Effector memory CD4-positive, alpha-beta T cell (primary cell): ENCODE measurements around the gene KLF7.

Experiments
- DNase-seq, 3 donors: peaks; one replicate each; pipeline ENCODE4 v3.0.0-alpha.2; 2020
- H3K27ac ChIP-seq: 2 replicates; pipeline ENCODE4 v1.7.0; 2013; ENCODE audit warnings: mild to moderate bottlenecking, low read length, moderate library complexity; ENCODE audit not compliant: insufficient read depth, poor library complexity, severe bottlenecking
- H3K27me3 ChIP-seq: replicated peaks from 2 replicates; pipeline ENCODE4 v1.7.0; 2013; ENCODE audit warnings: mild to moderate bottlenecking, low read length; ENCODE audit not compliant: insufficient read depth, control insufficient read depth, poor library complexity, severe bottlenecking
- H3K36me3 ChIP-seq: 2 replicates; pipeline ENCODE4 v1.7.0; 2013; ENCODE audit warnings: mild to moderate bottlenecking, low read length, moderate library complexity; ENCODE audit not compliant: control insufficient read depth, insufficient read depth
- H3K4me1 ChIP-seq: 2 replicates; pipeline ENCODE4 v1.7.0; 2013; ENCODE audit warnings: low read length, mild to moderate bottlenecking; ENCODE audit not compliant: control insufficient read depth, insufficient read depth, poor library complexity, severe bottlenecking
- H3K4me3 ChIP-seq: 2 replicates; pipeline ENCODE4 v1.7.0; 2013; ENCODE audit warnings: low read length, low read depth, mild to moderate bottlenecking; ENCODE audit not compliant: insufficient read depth, poor library complexity, severe bottlenecking
- H3K9me3 ChIP-seq: 2 replicates; pipeline ENCODE4 v1.7.0; 2013; ENCODE audit warnings: mild to moderate bottlenecking, low read length, moderate library complexity; ENCODE audit not compliant: control insufficient read depth

Gene KLF7

DNA sequence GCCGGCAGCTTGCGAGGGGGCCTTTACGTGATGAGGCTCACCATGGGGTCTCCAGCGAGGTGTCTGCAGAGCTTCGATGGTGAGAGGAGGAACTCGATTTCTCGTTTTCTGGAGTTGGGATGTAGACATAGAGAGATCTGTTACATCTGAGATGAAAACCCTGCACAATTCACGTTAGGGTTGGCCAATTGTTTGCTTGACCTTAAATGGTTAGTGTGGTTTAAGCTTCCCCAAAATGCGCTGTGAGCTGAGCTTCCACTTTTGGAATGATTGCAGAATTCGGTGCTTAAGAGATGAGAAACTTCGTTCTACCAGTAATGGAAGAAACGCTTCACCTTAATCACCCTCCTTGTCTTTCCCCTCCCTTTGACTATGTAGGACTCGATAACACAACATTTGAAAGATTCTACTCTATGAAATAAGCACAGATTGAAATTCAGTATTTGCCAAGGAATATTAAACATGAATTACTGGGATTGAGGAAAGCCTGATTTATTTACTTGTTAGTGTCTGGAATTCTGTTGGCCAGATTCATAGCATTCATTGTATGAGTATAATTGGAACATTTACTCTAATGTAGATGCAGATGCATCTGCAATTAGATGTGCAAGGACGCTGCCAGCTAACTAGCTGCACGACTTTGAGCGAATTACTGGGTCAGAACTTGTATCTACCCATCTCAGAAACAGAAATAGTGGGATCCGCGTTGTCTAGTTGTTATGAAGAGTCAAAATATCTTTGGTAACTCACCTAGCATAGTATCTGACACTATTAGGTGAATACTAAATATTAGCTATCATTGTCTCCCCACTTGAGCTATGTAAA lies 1.6 kb upstream of the KLF7 start:
- no peak for DNase-seq
- Histone ChIP-seq H3K4me3 (peak overlapping the region; percentile 76), H3K36me3 (no peaks in the 10 kb centered on the region), H3K27ac (peak overlapping the region; percentile 98), H3K27me3 (no peaks in the 10 kb centered on the region), H3K9me3 (no peaks in the 10 kb centered on the region), H3K4me1 (peaks cover 8% of the 10 kb centered on the region)

DNA sequence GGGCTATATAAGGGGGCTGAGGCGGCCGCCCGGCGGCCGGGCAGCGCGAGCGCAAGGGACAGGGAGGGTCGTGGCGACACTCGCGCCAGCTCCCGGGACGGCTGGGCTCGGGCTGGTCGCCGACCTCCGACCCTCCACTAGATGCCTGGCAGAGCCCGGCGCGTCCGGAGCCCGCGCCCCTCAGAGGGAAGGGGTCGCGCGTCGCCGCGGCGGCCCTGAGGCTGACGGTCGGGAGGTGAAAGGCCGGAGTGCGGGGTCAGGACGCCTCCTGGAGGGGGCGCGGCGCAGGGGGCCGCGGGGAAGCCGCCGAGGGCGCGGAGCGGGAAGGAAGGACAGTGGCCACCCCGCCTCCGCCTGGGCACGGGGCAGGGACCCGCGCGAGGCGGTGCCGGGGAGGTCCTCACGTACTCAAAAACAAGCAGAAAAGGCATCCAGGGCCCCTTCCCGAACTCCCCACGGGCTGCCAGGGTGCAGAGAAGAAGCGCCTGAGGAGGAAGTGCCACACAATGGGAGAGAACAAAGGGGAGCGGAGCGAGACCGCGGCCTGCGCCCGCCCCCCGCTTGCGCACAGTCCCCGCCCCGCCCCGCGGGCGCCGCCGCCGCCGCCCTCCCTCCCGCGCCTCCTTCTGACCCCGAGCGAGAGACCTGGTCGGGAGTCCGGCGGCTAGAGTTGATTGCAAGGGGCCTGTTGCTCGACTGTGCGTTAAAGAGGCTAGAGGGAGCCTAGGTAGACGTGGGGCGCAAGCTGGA lies 776 bp upstream of the KLF7 start:
- DNase-seq, result peak; percentile 44 to 62 (median 52)
- H3K4me3 ChIP-seq, result peak overlapping the region; percentile 76
- peaks cover 8% of the 10 kb centered on the region for H3K4me1 ChIP-seq
- no peaks in the 10 kb centered on the region for H3K9me3 ChIP-seq
- H3K27me3 ChIP-seq, result no peaks in the 10 kb centered on the region
- H3K27ac ChIP-seq, result peak overlapping the region; percentile 98
- no peaks in the 10 kb centered on the region for H3K36me3 ChIP-seq

DNA sequence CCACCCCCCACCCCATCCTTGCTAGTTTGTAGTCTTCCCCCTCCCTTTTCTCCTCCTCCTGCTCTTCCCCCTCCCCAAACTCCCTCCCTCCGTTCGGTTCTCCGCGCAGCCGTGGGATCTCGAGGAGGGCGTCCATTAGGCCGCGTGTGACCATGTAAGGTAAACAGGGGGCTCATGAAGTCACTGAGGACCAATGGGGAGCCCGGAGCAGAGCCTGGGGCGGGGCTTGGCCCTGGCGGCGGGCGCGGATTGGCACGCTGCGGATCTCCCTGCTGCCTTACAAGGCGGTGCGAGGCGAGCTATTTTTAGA lies 246 bp upstream of the KLF7 start:
- no peaks in the 10 kb centered on the region for H3K36me3 ChIP-seq
- H3K27ac ChIP-seq, result peak overlapping the region; percentile 98
- DNase-seq, result peak; percentile 83 to 92 (median 92)
- H3K27me3 ChIP-seq, result no peaks in the 10 kb centered on the region
- peak overlapping the region; percentile 76 for H3K4me3 ChIP-seq
- H3K9me3 ChIP-seq, result no peaks in the 10 kb centered on the region
- H3K4me1 ChIP-seq, result peaks cover 11% of the 10 kb centered on the region

DNA sequence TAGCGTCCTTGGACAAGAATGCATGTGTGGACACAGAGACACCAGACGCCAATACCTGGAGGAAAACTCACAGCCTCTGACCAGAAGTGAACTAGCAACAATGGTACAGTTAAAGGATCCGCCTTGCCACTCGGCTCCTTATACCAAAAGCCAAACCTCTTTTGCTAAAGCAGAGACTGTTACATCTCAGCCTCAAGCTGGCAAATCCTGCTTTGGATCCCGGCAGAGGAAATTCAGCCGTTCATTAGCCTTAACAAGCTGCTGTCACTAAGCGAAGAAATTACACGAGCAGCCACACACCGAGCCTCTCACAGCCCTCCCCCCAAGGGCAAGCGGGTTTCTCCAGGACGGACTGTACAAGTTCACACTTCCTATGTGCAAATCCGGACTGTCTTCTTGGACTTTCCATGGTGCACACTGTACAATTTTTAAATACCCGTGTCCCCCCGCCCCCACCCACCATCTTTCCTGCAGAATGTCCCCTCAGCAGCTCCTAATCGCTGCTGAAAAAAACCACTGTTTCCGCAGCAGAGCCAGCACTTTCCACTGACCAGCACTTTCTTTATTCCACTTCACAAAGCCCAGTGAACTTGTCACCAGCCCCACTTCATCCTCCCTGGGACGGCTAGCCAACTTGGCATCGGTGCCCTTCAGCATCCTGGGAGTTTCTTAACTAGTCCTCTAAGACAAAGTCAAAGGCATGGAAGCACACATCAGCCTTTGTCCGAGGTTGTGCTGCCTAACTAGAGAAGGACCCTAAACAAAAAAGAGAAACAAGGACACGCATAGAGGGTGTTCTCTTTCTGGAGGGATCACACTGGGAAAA lies 1.5 kb downstream of the KLF7 start:
- Histone ChIP-seq H3K4me3 (peak overlapping the region; percentile 76), H3K9me3 (no peaks in the 10 kb centered on the region), H3K4me1 (peaks cover 11% of the 10 kb centered on the region), H3K27ac (peak overlapping the region; percentile 98), H3K27me3 (no peaks in the 10 kb centered on the region), H3K36me3 (no peaks in the 10 kb centered on the region)
- DNase-seq, result no peak

DNA sequence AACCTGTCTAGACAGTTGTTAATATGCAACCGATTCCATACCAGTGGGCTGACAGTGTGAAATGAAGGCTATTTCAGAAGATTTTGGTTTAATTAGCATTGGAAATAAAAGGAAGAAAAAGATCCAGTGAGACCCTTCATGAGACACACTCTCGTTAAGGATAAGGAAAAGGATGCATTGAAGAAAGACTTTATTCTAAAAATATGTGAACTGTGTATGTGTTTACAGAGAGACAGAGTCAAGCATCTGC lies 2.1 kb downstream of the KLF7 start:
- no peaks in the 10 kb centered on the region for H3K36me3 ChIP-seq
- H3K4me3 ChIP-seq, result peak overlapping the region; percentile 76
- H3K27me3 ChIP-seq, result no peaks in the 10 kb centered on the region
- peaks cover 11% of the 10 kb centered on the region for H3K4me1 ChIP-seq
- H3K9me3 ChIP-seq, result no peaks in the 10 kb centered on the region
- no peak for DNase-seq
- peak overlapping the region; percentile 98 for H3K27ac ChIP-seq

DNA sequence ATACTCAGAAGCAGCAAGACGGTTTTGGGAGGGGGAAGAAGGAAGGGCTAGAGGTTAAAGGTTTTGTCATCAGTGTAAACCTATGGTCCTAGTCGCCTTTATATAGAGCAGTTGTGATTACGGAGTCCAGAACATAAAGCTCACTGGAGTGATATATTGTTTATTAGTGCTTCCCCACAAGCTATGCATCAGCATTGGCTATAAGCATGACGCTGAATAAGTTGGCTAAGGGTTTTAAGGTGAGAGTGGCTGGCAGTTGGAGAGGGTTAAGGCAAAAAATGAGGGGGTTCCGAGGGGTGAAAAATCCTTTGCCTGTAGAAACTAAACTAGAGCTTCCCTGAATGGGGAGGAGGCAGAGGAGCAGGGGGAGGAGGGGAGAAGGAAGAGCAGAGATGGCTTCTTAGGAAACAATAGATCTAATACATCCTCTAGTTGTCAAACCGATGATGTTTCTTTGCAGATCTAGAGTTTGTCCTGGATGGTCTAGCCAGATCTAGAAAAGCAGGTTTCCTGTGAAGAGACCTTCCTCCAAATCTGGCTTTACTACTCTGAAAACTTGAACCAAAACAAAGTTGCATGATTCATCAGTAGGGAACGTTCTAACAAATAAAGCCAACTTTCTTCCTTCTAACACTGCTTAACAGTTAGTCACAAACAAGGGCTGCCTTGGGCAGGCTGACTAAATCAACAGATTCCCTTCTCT lies 2.5 kb downstream of the KLF7 start:
- H3K4me1 ChIP-seq, result peaks cover 11% of the 10 kb centered on the region

DNA sequence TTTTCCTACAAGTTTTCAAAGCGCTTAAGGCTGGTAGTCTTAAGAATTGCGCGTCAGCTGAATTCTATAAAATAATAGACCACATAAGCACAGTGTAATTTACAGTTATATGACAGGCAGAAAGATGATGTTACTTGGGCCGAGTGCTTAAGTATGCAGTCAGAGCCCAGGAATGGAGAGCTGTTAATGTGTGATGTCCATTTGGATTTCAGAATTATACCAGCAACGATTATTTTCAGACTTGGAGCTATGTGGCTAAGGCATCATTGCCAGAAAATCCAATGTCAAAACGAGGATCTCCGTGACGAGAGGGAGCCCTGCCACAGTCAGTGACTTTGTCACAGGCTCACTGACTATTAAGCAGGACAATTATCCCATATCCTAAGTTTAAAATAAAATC lies 3.4 kb downstream of the KLF7 start:
- Histone ChIP-seq H3K36me3 (no peaks in the 10 kb centered on the region), H3K4me1 (peaks cover 13% of the 10 kb centered on the region), H3K27me3 (no peaks in the 10 kb centered on the region), H3K27ac (no peak overlapping the region), H3K9me3 (no peaks in the 10 kb centered on the region), H3K4me3 (no peak overlapping the region)
- no peak for DNase-seq

More for the DNA sequence above, 2.5 kb downstream of the KLF7 start:
- Histone ChIP-seq H3K36me3 (no peaks in the 10 kb centered on the region), H3K27ac (peak overlapping the region; percentile 98), H3K27me3 (no peaks in the 10 kb centered on the region), H3K4me3 (peak overlapping the region; percentile 76), H3K9me3 (no peaks in the 10 kb centered on the region)
- DNase-seq, result no peak

DNA sequence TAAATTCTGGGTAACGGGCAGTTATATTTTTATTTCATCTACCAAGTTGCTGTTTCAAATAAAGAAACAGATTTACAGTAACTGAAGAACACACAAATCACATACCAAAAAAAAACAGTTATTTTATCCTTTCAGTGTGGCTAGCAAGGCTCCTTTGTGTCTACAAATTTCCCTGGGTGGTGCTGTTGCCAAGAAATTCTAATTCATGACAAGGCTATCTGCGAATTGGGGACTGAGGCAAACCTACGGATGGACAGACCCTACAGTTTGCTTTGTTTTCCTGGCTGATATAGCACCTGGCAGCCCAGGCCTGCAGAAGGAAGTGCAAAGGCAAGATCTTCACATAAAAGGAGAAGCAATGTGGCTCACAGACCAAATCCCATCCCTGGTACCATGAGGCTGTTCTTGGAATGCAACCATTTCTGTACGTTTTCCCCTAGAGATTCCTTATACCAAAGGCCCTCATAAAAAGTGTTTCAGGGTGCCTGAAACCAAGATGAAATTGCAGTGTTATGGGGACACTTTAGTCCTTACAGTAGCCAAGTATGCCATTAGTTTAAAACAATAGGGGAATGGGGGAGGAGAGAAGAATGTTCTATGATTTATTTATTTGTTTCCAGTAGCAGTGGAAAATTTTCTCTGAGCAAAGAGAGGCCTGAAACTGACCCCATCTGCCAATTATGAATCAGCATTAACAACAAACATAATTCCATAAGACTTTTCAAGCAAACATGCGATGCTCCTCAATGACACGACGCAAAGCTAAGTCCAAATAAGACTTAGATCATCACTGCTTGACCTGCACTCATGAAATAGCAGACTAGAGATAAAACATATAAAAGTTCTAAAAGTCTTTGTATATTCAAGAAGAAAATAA lies 4.3 kb downstream of the KLF7 start:
- H3K4me1 ChIP-seq, result peaks cover 14% of the 10 kb centered on the region
- no peaks in the 10 kb centered on the region for H3K27me3 ChIP-seq
- H3K27ac ChIP-seq, result no peak overlapping the region
- H3K36me3 ChIP-seq, result no peaks in the 10 kb centered on the region
- no peak for DNase-seq
- no peaks in the 10 kb centered on the region for H3K9me3 ChIP-seq
- H3K4me3 ChIP-seq, result no peak overlapping the region

DNA sequence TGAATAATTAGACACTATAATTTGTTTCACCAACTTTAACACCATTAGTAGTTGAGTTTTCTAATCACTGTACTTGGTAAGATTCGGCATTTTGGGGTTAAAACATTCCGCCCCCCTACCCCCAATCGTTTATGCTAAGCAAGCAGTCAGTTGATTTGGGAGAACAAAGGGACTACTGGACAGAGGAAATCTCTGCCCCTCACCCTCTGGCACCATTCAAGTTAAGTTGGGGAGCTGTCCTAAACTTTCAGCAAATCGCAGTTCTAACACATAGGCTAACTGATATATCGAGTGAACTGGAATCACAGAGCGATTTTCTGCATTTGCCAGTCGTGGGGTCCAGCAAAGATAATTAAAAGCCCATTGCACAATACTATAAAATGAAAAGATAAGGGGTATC lies 5.6 kb downstream of the KLF7 start:
- Histone ChIP-seq H3K27me3 (no peaks in the 10 kb centered on the region), H3K4me3 (no peak overlapping the region), H3K9me3 (no peaks in the 10 kb centered on the region), H3K4me1 (peaks cover 22% of the 10 kb centered on the region), H3K27ac (no peak overlapping the region), H3K36me3 (no peaks in the 10 kb centered on the region)
- no peak for DNase-seq
